HG03045 (cell line): ENCODE data around the gene KRT31.
"Not testable (repeated sequence)": the region's sequence is repeated elsewhere in the genome, so short reads cannot be mapped to it uniquely, and the experiment has no call there.

Source experiments
- ATAC-seq: cut with Tn5 transposase; IDR thresholded peaks from one replicate; pipeline ENCODE4 v1.9.1; 2021; ENCODE audit warnings: mild to moderate bottlenecking, moderate library complexity; ENCODE audit not compliant: unreplicated experiment

The KRT31 gene

GRCh38 chr17:41396996-41397660, at the start of gene KRT31:
Gene KRT31, minus strand, starts transcription at chr17:41397608. Its CDS starts 69 bp downstream, at chr17:41397539.
- no peak for ATAC-seq

GRCh38 chr17:41446806-41447205, 49.4 kb upstream of the KRT31 start:
- no peak for ATAC-seq

GRCh38 chr17:41444640-41445039, 47.2 kb upstream of the KRT31 start:
- no peak for ATAC-seq

- ATAC-seq = no peak
These were observed 46.8 kb upstream of the KRT31 start for GRCh38 chr17:41444186-41444585.

GRCh38 chr17:41442739-41443138, 45.3 kb upstream of the KRT31 start:
- ATAC-seq = no peak

GRCh38 chr17:41440531-41441033, 43.2 kb upstream of the KRT31 start, which contains the start of gene KRT38:
Gene KRT38, minus strand, starts transcription at chr17:41440983. Its CDS starts 62 bp downstream, at chr17:41440921.
- no peak for ATAC-seq

GRCh38 chr17:41439375-41439774, 42.0 kb upstream of the KRT31 start:
- no peak for ATAC-seq

- no peak for ATAC-seq
These were observed 40.4 kb upstream of the KRT31 start for GRCh38 chr17:41437769-41438168.

GRCh38 chr17:41437254-41437653, 39.8 kb upstream of the KRT31 start:
- no peak for ATAC-seq

- ATAC-seq = no peak
These were observed 37.0 kb upstream of the KRT31 start for GRCh38 chr17:41434415-41434814.

- ATAC-seq = no peak
These were observed 36.6 kb upstream of the KRT31 start for GRCh38 chr17:41434005-41434404.

GRCh38 chr17:41433586-41433985, 36.2 kb upstream of the KRT31 start:
- no peak for ATAC-seq

- ATAC-seq = not testable (repeated sequence)
These were observed 33.0 kb upstream of the KRT31 start for GRCh38 chr17:41430376-41430775.

GRCh38 chr17:41429667-41430066, 32.3 kb upstream of the KRT31 start:
- no peak for ATAC-seq

- ATAC-seq = no peak
These were observed 31.3 kb upstream of the KRT31 start for GRCh38 chr17:41428591-41429291.

- no peak for ATAC-seq
These were observed 26.8 kb upstream of the KRT31 start, which contains the start of gene KRT37 for GRCh38 chr17:41424111-41424635. Gene KRT37, minus strand, starts transcription at chr17:41424585. Its CDS starts 62 bp downstream, at chr17:41424523.

GRCh38 chr17:41422586-41422985, 25.2 kb upstream of the KRT31 start:
- ATAC-seq = not testable (repeated sequence)

GRCh38 chr17:41421617-41422016, 24.2 kb upstream of the KRT31 start:
- ATAC-seq = no peak

GRCh38 chr17:41421116-41421515, 23.7 kb upstream of the KRT31 start:
- no peak for ATAC-seq

- no peak for ATAC-seq
These were observed 22.7 kb upstream of the KRT31 start for GRCh38 chr17:41420134-41420533.

GRCh38 chr17:41419716-41420115, 22.3 kb upstream of the KRT31 start:
- no peak for ATAC-seq
